HG03280 (cell line): ENCODE data around the gene HSPA5.
A peak's percentile ranks its signal among the peaks of the same experiment; 100 is the strongest.
"Not testable (repeated sequence)": the region's sequence is repeated elsewhere in the genome, so short reads cannot be mapped to it uniquely, and the experiment has no call there.

Experiments used
- ATAC-seq: cut with Tn5 transposase; IDR thresholded peaks from one replicate; pipeline ENCODE4 v1.9.1; 2021; ENCODE audit warnings: mild to moderate bottlenecking, moderate library complexity; ENCODE audit not compliant: unreplicated experiment

Gene HSPA5

DNA sequence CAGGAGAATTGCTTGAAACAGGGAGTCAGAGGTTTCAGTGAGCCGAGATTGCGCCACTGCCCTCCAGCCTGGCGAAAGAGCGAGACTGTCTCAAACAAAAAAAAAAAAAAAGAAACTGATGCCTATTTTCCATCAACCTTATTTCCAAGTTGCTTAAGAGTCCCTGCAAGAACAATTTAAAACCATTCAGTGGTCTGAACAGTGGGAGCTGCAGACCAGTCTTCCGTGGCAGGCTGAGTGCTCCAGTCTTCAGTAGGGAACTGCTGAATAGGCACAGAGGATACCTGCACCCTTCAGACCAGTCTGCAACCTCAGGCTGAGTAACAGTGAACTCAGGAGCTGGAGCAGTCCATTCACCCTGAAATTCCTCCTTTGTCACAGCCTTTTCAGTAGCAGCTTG lies 46.7 kb downstream of the HSPA5 start:
- not testable (repeated sequence) for ATAC-seq

DNA sequence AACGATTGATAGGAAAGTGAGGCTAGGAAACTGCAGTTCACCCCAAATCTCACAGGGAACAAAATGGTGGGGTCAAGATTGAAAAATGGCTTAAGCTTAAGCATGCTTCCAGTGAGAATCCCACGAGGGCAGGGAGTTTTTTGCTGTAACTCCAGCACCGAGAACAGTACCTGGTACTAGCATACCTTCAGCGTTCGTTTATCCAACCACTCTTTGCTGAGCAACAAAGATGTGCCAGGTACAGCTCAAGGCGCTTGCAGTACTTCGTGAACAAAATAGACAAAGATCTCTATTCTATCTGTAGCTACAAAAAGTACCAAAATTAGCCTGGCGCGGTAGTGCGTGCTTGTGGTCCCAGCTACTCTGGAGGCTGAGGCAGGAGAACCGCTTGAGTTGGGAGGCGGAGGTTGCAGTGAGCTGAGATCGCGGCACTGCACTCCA lies 50.8 kb downstream of the HSPA5 start:
- ATAC-seq: no peak

DNA sequence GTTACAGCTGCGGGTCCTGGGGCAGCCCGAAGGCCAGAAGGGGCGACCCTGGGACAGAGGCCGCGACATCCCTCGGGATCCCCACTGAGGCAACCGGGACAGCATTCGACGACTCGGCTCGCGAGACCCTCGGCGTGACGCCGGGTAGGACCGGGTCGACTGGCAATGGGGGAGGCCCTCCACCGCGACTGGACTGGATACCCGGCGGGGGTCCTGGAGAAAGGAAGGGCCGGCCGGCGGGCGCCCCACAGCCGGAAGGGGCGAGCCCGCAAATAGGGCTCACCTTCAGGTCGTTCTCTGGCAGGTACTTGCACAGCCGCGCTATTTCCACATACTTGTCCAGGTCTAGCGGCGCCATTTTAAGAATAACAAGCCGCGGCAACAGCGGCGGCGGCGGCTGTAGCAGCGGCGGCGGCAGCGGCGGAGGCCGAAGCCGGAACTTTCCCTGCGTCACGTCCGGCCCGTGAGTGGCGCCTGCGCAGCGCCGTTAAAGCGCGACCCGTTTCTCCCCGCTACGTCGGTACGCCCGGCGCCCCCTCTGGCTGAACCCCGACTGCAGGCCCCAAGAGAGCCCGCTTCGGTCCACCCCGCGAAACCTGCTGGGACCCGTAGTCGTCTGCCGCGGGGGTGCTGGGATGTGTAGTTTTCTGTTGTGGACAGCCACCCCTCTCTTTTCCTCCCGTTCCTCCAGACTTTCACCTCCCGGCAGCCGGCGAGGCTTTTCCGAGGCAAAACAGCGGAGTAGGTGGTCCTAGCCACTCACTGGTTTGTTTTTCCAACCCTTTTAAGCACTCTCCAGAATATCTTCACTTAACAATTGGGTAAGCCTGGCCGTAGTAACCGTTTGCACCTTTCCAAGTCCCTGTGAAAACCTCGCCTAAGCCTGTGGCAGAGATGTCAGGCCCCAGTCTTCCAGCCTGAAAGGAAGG lies 51.5 kb downstream of the HSPA5 start, which contains the start of gene PPP6C:
TSS of gene PPP6C (minus strand) at position 443 of the 929 bp plus-strand sequence. CDS start at position 358, 85 bp downstream.
- peak; percentile 99 for ATAC-seq

DNA sequence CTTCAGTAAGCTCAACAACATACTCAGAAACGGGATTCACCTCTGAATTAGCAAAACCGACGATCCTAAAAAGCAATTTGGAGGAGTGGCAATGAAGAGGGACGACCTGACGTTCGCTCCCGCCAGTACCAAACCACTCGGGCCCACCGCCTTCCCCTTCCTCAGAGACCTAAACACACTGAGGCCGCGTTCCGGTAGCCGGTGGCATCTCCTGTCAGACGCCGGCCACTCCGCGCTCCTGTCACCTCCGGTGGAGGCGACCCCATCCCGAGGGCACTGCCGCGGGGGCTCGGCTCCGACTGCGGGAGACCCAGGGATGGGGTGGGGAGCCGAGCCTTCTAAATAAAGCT lies 52.2 kb downstream of the HSPA5 start:
- peak; percentile 12 for ATAC-seq
